ENCODE measurements around the gene EFCAB5.
A peak's percentile ranks its signal among the peaks of the same experiment; 100 is the strongest.
"Not testable (repeated sequence)": the region's sequence is repeated elsewhere in the genome, so short reads cannot be mapped to it uniquely, and the experiment has no call there.

The EFCAB5 gene

GRCh38 chr17:29931231-29931932 lies 10.1 kb upstream of the EFCAB5 start:
- no peak for TF ChIP-seq Cebpa-rat (IDR thresholded peaks at IDR 0.05)
- H3K4me2 ChIP-seq, result peak overlapping the region; percentile 96
- H3K4me1 ChIP-seq, result peaks cover 46% of the 10 kb centered on the region
- H3K27me3 ChIP-seq, result no peaks in the 10 kb centered on the region
- H3K27ac ChIP-seq, result peak overlapping the region; percentile 77
- peak overlapping the region; percentile 70 for H3K4me3 ChIP-seq
- no peaks in the 10 kb centered on the region for H3K9me3 ChIP-seq
- H3K36me3 ChIP-seq, result no peaks in the 10 kb centered on the region; the same call in 1 of the 2 replicates
- peaks cover 27% of the 10 kb centered on the region for H4K20me1 ChIP-seq
- peak overlapping the region; percentile 54 for H3K9ac ChIP-seq

GRCh38 chr17:29933379-29933778 lies 8.1 kb upstream of the EFCAB5 start:
- Histone ChIP-seq H3K4me1 (peaks cover 26% of the 10 kb centered on the region), H3K9me3 (no peaks in the 10 kb centered on the region), H4K20me1 (peaks cover 7% of the 10 kb centered on the region; the same call in 1 of the 2 replicates), H3K27me3 (no peaks in the 10 kb centered on the region), H3K27ac (no peak overlapping the region), H3K9ac (no peak overlapping the region), H3K4me3 (no peak overlapping the region), H3K4me2 (no peak overlapping the region), H3K36me3 (no peaks in the 10 kb centered on the region)
- TF ChIP-seq Cebpa-rat (IDR thresholded peaks at IDR 0.05), result no peak

GRCh38 chr17:29935909-29936308 lies 5.5 kb upstream of the EFCAB5 start:
- not testable (repeated sequence) for H3K9me3 ChIP-seq, H3K4me2 ChIP-seq, H3K27ac ChIP-seq, H3K36me3 ChIP-seq, H3K27me3 ChIP-seq, H4K20me1 ChIP-seq, H3K4me3 ChIP-seq, H3K9ac ChIP-seq
- H3K4me1 ChIP-seq, result peaks cover 22% of the 10 kb centered on the region

- TF ChIP-seq Cebpa-rat (IDR thresholded peaks at IDR 0.05), result no peak
- Histone ChIP-seq H3K9me3 (no peaks in the 10 kb centered on the region), H3K36me3 (no peaks in the 10 kb centered on the region)
Measured at GRCh38 chr17:29936724-29937123, 4.7 kb upstream of the EFCAB5 start.

GRCh38 chr17:29945281-29945680 lies 3.8 kb downstream of the EFCAB5 start:
- no peaks in the 10 kb centered on the region for H3K27me3 ChIP-seq
- H3K4me2 ChIP-seq, result no peak overlapping the region
- peaks cover 18% of the 10 kb centered on the region for H3K36me3 ChIP-seq
- H3K4me3 ChIP-seq, result no peak overlapping the region
- H4K20me1 ChIP-seq, result no peaks in the 10 kb centered on the region
- no peak for TF ChIP-seq Cebpa-rat (IDR thresholded peaks at IDR 0.05)
- no peak overlapping the region for H3K27ac ChIP-seq
- no peak overlapping the region for H3K9ac ChIP-seq
- peaks cover 28% of the 10 kb centered on the region for H3K4me1 ChIP-seq
- 0 out of 2 replicates have a peak, but pooled peaks cover 10% of the 10 kb centered on the region for H3K9me3 ChIP-seq

More at GRCh38 chr17:29936724-29937123, 4.7 kb upstream of the EFCAB5 start:
- Histone ChIP-seq H3K27ac (no peak overlapping the region), H3K27me3 (no peaks in the 10 kb centered on the region), H3K4me3 (no peak overlapping the region), H3K4me2 (no peak overlapping the region), H3K4me1 (peaks cover 20% of the 10 kb centered on the region), H3K9ac (no peak overlapping the region), H4K20me1 (no peaks in the 10 kb centered on the region)

GRCh38 chr17:29948448-29949215 lies 7.2 kb downstream of the EFCAB5 start:
- Histone ChIP-seq H3K4me1 (peaks cover 30% of the 10 kb centered on the region), H3K9ac (no peak overlapping the region), H3K9me3 (peaks cover 19% of the 10 kb centered on the region), H3K27me3 (no peaks in the 10 kb centered on the region), H4K20me1 (no peaks in the 10 kb centered on the region), H3K4me2 (peak overlapping the region; percentile 20), H3K27ac (peak overlapping the region; percentile 19; the same call in 1 of the 2 replicates), H3K36me3 (peaks cover 16% of the 10 kb centered on the region), H3K4me3 (no peak overlapping the region)
- TF ChIP-seq Cebpa-rat (IDR thresholded peaks at IDR 0.05), result no peak

GRCh38 chr17:29949696-29950095 lies 8.3 kb downstream of the EFCAB5 start:
- no peak overlapping the region for H3K4me3 ChIP-seq
- no peak overlapping the region for H3K27ac ChIP-seq
- no peak overlapping the region for H3K9ac ChIP-seq
- TF ChIP-seq Cebpa-rat (IDR thresholded peaks at IDR 0.05), result no peak
- H3K4me1 ChIP-seq, result peaks cover 30% of the 10 kb centered on the region
- no peaks in the 10 kb centered on the region for H3K27me3 ChIP-seq
- H3K9me3 ChIP-seq, result peaks cover 30% of the 10 kb centered on the region
- peak overlapping the region; percentile 12; the same call in 1 of the 2 replicates for H3K4me2 ChIP-seq
- no peaks in the 10 kb centered on the region for H4K20me1 ChIP-seq
- H3K36me3 ChIP-seq, result peaks cover 19% of the 10 kb centered on the region

- Histone ChIP-seq H3K27ac (no peak overlapping the region), H4K20me1 (no peaks in the 10 kb centered on the region), H3K4me1 (peaks cover 11% of the 10 kb centered on the region; the same call in 1 of the 2 replicates), H3K27me3 (no peaks in the 10 kb centered on the region), H3K36me3 (peaks cover 14% of the 10 kb centered on the region; the same call in 1 of the 2 replicates), H3K4me2 (no peak overlapping the region), H3K9ac (no peak overlapping the region), H3K4me3 (no peak overlapping the region), H3K9me3 (peaks cover 27% of the 10 kb centered on the region)
- TF ChIP-seq Cebpa-rat (IDR thresholded peaks at IDR 0.05), result no peak
Measured at GRCh38 chr17:29954405-29954804, 13.0 kb downstream of the EFCAB5 start.

GRCh38 chr17:29956225-29956624 lies 14.8 kb downstream of the EFCAB5 start:
- Histone ChIP-seq H3K27me3 (no peaks in the 10 kb centered on the region), H3K4me3 (no peak overlapping the region), H3K4me2 (no peak overlapping the region), H3K27ac (no peak overlapping the region), H3K9ac (no peak overlapping the region), H3K9me3 (peaks cover 27% of the 10 kb centered on the region), H4K20me1 (no peaks in the 10 kb centered on the region), H3K36me3 (peaks cover 14% of the 10 kb centered on the region; the same call in 1 of the 2 replicates), H3K4me1 (no peaks in the 10 kb centered on the region)
- no peak for TF ChIP-seq Cebpa-rat (IDR thresholded peaks at IDR 0.05)

GRCh38 chr17:29957488-29957887 lies 16.1 kb downstream of the EFCAB5 start:
- H3K4me1 ChIP-seq, H3K4me2 ChIP-seq, H3K27me3 ChIP-seq, H4K20me1 ChIP-seq, H3K27ac ChIP-seq, H3K4me3 ChIP-seq, H3K9ac ChIP-seq: not testable (repeated sequence)
- Histone ChIP-seq H3K9me3 (peaks cover 28% of the 10 kb centered on the region), H3K36me3 (peaks cover 14% of the 10 kb centered on the region; the same call in 1 of the 2 replicates)
